GM23338 (cell line): ENCODE measurements around the gene PLS1. TPM values are rescaled to one million over a fixed set of nuclear protein-coding genes. Genes with fewer than 3 reads are reported as not detected.
"Not testable (repeated sequence)": the region's sequence is repeated elsewhere in the genome, so short reads cannot be mapped to it uniquely, and the experiment has no call there.

Source experiments
- ATAC-seq: fragments of 200-7000 bp; cut with Tn5 transposase; 3 replicates; pipeline ENCODE4 v1.9.1; 2020
- DNase-seq: peaks from one replicate; pipeline ENCODE4 v3.0.0-alpha.2; 2015; ENCODE audit warnings: low spot score
- H2AFZ ChIP-seq: fragments of 200-600 bp; sonication (generic); 2 replicates; pipeline ENCODE4 v1.8.0; 2016; ENCODE audit warnings: antibody characterized with exemption, mild to moderate bottlenecking, moderate library complexity
- H3F3A ChIP-seq: fragments of 200-600 bp; sonication (generic); replicated peaks from 2 replicates; pipeline ENCODE4 v1.8.0; 2017; ENCODE audit warnings: antibody characterized with exemption, mixed run types, low read depth
- H3K27ac ChIP-seq: fragments of 200-600 bp; sonication (generic); 2 replicates; pipeline ENCODE4 v1.6.1; 2016; ENCODE audit warnings: low read depth
- H3K27me3 ChIP-seq: fragments of 200-600 bp; sonication (generic); 2 replicates; pipeline ENCODE4 v1.8.0; 2016; ENCODE audit warnings: mild to moderate bottlenecking, mixed run types, moderate library complexity; ENCODE audit not compliant: insufficient read depth
- H3K36me3 ChIP-seq: fragments of 200-600 bp; sonication (generic); 2 replicates; pipeline ENCODE4 v1.8.0; 2016; ENCODE audit warnings: mild to moderate bottlenecking; ENCODE audit not compliant: insufficient read depth
- H3K4me1 ChIP-seq: fragments of 200-600 bp; sonication (generic); 2 replicates; pipeline ENCODE4 v1.8.0; 2016; ENCODE audit warnings: mild to moderate bottlenecking, moderate library complexity; ENCODE audit not compliant: insufficient read depth
- H3K4me2 ChIP-seq: fragments of 200-600 bp; sonication (generic); 2 replicates; pipeline ENCODE4 v1.7.1; 2017; ENCODE audit warnings: mixed run types
- H3K4me3 ChIP-seq: fragments of 200-600 bp; sonication (generic); 2 replicates; pipeline ENCODE4 v1.6.1; 2016; ENCODE audit warnings: mixed run types
- H3K79me2 ChIP-seq: fragments of 200-600 bp; sonication (generic); replicated peaks from 2 replicates; pipeline ENCODE4 v1.8.0; 2017; ENCODE audit warnings: mild to moderate bottlenecking; ENCODE audit not compliant: insufficient read depth
- H3K9me2 ChIP-seq: fragments of 200-600 bp; sonication (generic); 2 replicates; pipeline ENCODE4 v1.8.0; 2017; ENCODE audit not compliant: insufficient read depth
- H4K20me1 ChIP-seq: fragments of 200-600 bp; sonication (generic); replicated peaks from 2 replicates; pipeline ENCODE4 v1.8.0; 2017; ENCODE audit warnings: mild to moderate bottlenecking; ENCODE audit not compliant: insufficient read depth
- H3K27ac Mint-ChIP-seq: 2 replicates; pipeline ENCODE4 v1.8.0; 2020; ENCODE audit warnings: inconsistent platforms, mild to moderate bottlenecking, moderate library complexity, mixed read lengths
- H3K27me3 Mint-ChIP-seq: 3 replicates; pipeline ENCODE4 v1.8.0; 2022; ENCODE audit warnings: low read depth, mild to moderate bottlenecking, moderate library complexity, mixed read lengths, inconsistent platforms; ENCODE audit not compliant: insufficient read depth, poor library complexity
- H3K36me3 Mint-ChIP-seq: 3 replicates; pipeline ENCODE4 v1.8.0; 2021; ENCODE audit warnings: low read depth, mild to moderate bottlenecking, inconsistent platforms, moderate library complexity, mixed read lengths
- H3K4me1 Mint-ChIP-seq: 3 replicates; pipeline ENCODE4 v1.8.0; 2020; ENCODE audit warnings: mild to moderate bottlenecking, inconsistent platforms, mixed read lengths
- H3K4me3 Mint-ChIP-seq: 3 replicates; pipeline ENCODE4 v1.8.0; 2021; ENCODE audit warnings: moderate library complexity, mild to moderate bottlenecking, inconsistent platforms, mixed read lengths
- H3K9me3 Mint-ChIP-seq: 3 replicates; pipeline ENCODE4 v1.8.0; 2020; ENCODE audit warnings: moderate library complexity, mild to moderate bottlenecking, inconsistent platforms, mixed read lengths
- CREB1 ChIP-seq: fragments of 250-450 bp; sonication (Bioruptor Pico); IDR thresholded peaks from 2 replicates; pipeline ENCODE4 v1.5.0; 2020; ENCODE audit warnings: low read depth, mild to moderate bottlenecking, moderate library complexity
- CTCF ChIP-seq, 2 experiments: fragments of 200-600 bp in 1 of 2; sonication (generic) in 1 of 2; conservative IDR thresholded peaks; 2 replicates each; pipeline versions ENCODE4 v1.5.1 to v1.6.1; 2016 to 2017; ENCODE audit warnings: antibody characterized with exemption in 2 of 2, low read depth in 2 of 2, mild to moderate bottlenecking in 2 of 2, moderate library complexity in 1 of 2
- ETS1 ChIP-seq: IDR thresholded peaks from 2 replicates; pipeline ENCODE4 v1.6.1; 2016; ENCODE audit warnings: antibody characterized with exemption
- EZH2 ChIP-seq: fragments of 200-600 bp; sonication (generic); IDR thresholded peaks from one replicate; pipeline ENCODE4 v1.8.0; 2017; ENCODE audit warnings: antibody characterized with exemption, mild to moderate bottlenecking, low read depth; ENCODE audit not compliant: unreplicated experiment
- EZH2phosphoT487 ChIP-seq: fragments of 200-600 bp; sonication (generic); IDR thresholded peaks from one replicate; pipeline ENCODE4 v1.8.1; 2018; ENCODE audit warnings: antibody characterized with exemption; ENCODE audit not compliant: unreplicated experiment
- JUNB ChIP-seq: IDR thresholded peaks from one replicate; pipeline ENCODE4 v1.6.1; 2016; ENCODE audit warnings: antibody characterized with exemption; ENCODE audit not compliant: unreplicated experiment
- NANOG ChIP-seq: IDR thresholded peaks from 2 replicates; pipeline ENCODE4 v1.6.1; 2016; ENCODE audit warnings: antibody characterized with exemption, borderline replicate concordance
- POLR2AphosphoS5 ChIP-seq: IDR thresholded peaks from 2 replicates; pipeline ENCODE4 v1.6.1; 2016; ENCODE audit warnings: antibody characterized with exemption, low read depth
- ZNF114 ChIP-seq: fragments of 250-450 bp; sonication (Bioruptor Pico); IDR thresholded peaks from 2 replicates; pipeline ENCODE4 v1.5.0; 2020; ENCODE audit warnings: mild to moderate bottlenecking, moderate library complexity
- ZNF462 ChIP-seq: fragments of 250-450 bp; sonication (Bioruptor Pico); IDR thresholded peaks from 2 replicates; pipeline ENCODE4 v1.5.0; 2020; ENCODE audit warnings: mild to moderate bottlenecking, moderate library complexity
- polyA plus RNA-seq: library from polyadenylated mRNA; unstranded; fragments of >200 nt; fragmentation: Nextera tagmentation; extraction: Ambion mirVana; gene quantifications from 2 replicates; pipeline ENCODE4 v1.2.1, GENCODE V29; 2016
- total RNA-seq: library from RNA; depleted of rRNA; stranded (reverse); fragments of >200 nt; shearing (Covaris generic); gene quantifications from 2 replicates; pipeline ENCODE4 v1.2.3, GENCODE V29; 2014

Gene PLS1
- total and polyA plus RNA-seq, 2 experiments from 2014 or later: 18.4 to 42.2 TPM

GRCh38 chr3:142574223-142574622, 22.0 kb upstream of the PLS1 start:
- not testable (repeated sequence) for H3K9me3 Mint-ChIP-seq, H2AFZ ChIP-seq, H3K4me3 Mint-ChIP-seq, H3F3A ChIP-seq, H3K27ac ChIP-seq, H3K9me2 ChIP-seq, H3K27me3 ChIP-seq, H3K4me3 ChIP-seq, H3K36me3 ChIP-seq, H3K27me3 Mint-ChIP-seq, H4K20me1 ChIP-seq, H3K27ac Mint-ChIP-seq, ATAC-seq, DNase-seq, H3K4me2 ChIP-seq
- Mint-ChIP-seq H3K36me3 (peaks cover 13% of the 10 kb centered on the region), H3K4me1 (peaks cover 28% of the 10 kb centered on the region)
- Histone ChIP-seq H3K4me1 (peaks cover 11% of the 10 kb centered on the region), H3K79me2 (peaks cover 63% of the 10 kb centered on the region)

GRCh38 chr3:142574665-142575064, 21.5 kb upstream of the PLS1 start:
- peaks cover 13% of the 10 kb centered on the region for H3K36me3 Mint-ChIP-seq
- no peak overlapping the region for H3K27ac Mint-ChIP-seq
- TF ChIP-seq POLR2AphosphoS5 (no peak), EZH2phosphoT487 (no peak), ZNF114 (CRISPR knock-in tag) (no peak), CREB1 (CRISPR knock-in tag) (no peak), NANOG (no peak), EZH2 (no peak), CTCF (conservative IDR thresholded peaks at IDR 0.05; ENCODE audit: low read depth in 2 of 2) (no peak), ETS1 (no peak), JUNB (no peak), ZNF462 (CRISPR knock-in tag) (no peak)

More at GRCh38 chr3:142574665-142575064, 21.5 kb upstream of the PLS1 start:
- no peaks in the 10 kb centered on the region for H3K9me2 ChIP-seq
- Mint-ChIP-seq H3K9me3 (no peaks in the 10 kb centered on the region), H3K4me1 (peaks cover 29% of the 10 kb centered on the region), H3K4me3 (no peak overlapping the region), H3K27me3 (peaks cover 3% of the 10 kb centered on the region)
- peaks cover 63% of the 10 kb centered on the region for H3K79me2 ChIP-seq
- H3K36me3 ChIP-seq: no peaks in the 10 kb centered on the region
- H3K4me3 ChIP-seq: no peak overlapping the region
- peaks cover 11% of the 10 kb centered on the region for H3K4me1 ChIP-seq
- no peaks in the 10 kb centered on the region for H3K27me3 ChIP-seq
- H3F3A ChIP-seq: no peaks in the 10 kb centered on the region; the same call in 1 of the 2 replicates
- no peak overlapping the region; the same call in 1 of the 2 replicates for H3K27ac ChIP-seq
- no peak overlapping the region for H2AFZ ChIP-seq
- ATAC-seq (no peak), DNase-seq (no peak)
- H4K20me1 ChIP-seq: no peaks in the 10 kb centered on the region; the same call in 1 of the 2 replicates
- no peak overlapping the region for H3K4me2 ChIP-seq
